DOHH2 (cell line): ENCODE data around the gene UNC5A.

Source experiments
- H3F3A ChIP-seq: fragments of 200-600 bp; sonication (generic), shearing (Covaris generic); 2 replicates; pipeline ENCODE4 v1.6.0; 2016; ENCODE audit warnings: antibody characterized with exemption, mild to moderate bottlenecking; ENCODE audit not compliant: control insufficient read depth, insufficient read depth
- H3K27ac ChIP-seq: fragments of 200-600 bp; sonication (generic); 2 replicates; pipeline ENCODE4 v1.5.1; 2014; ENCODE audit warnings: low read depth, mild to moderate bottlenecking, low read length, moderate library complexity
- H3K27me3 ChIP-seq: fragments of 200-600 bp; sonication (generic); 2 replicates; pipeline ENCODE4 v1.6.1; 2014; ENCODE audit warnings: mild to moderate bottlenecking, low read length, mixed read lengths; ENCODE audit not compliant: control insufficient read depth
- H3K36me3 ChIP-seq: fragments of 200-600 bp; sonication (generic); 2 replicates; pipeline ENCODE4 v1.6.1; 2014; ENCODE audit warnings: mild to moderate bottlenecking, low read length, moderate library complexity, mixed read lengths; ENCODE audit not compliant: control insufficient read depth
- H3K4me1 ChIP-seq: fragments of 200-600 bp; sonication (generic); 2 replicates; pipeline ENCODE4 v1.6.1; 2014; ENCODE audit warnings: mild to moderate bottlenecking, low read length, mixed read lengths; ENCODE audit not compliant: control insufficient read depth
- H3K4me2 ChIP-seq: fragments of 200-600 bp; sonication (generic); 2 replicates; pipeline ENCODE4 v1.6.0; 2014; ENCODE audit warnings: mild to moderate bottlenecking, low read length, moderate library complexity
- H3K4me3 ChIP-seq: fragments of 200-600 bp; sonication (generic); 2 replicates; pipeline ENCODE4 v1.5.1; 2014; ENCODE audit warnings: mild to moderate bottlenecking, low read length, mixed read lengths
- H3K79me2 ChIP-seq: fragments of 200-600 bp; sonication (generic); 2 replicates; pipeline ENCODE4 v1.6.1; 2014; ENCODE audit warnings: mild to moderate bottlenecking, low read length, mixed read lengths; ENCODE audit not compliant: control insufficient read depth
- H3K9me2 ChIP-seq: fragments of 200-600 bp; sonication (generic); replicated peaks from 2 replicates; pipeline ENCODE4 v1.6.1; 2014; ENCODE audit warnings: mild to moderate bottlenecking, low read length, mixed read lengths; ENCODE audit not compliant: control insufficient read depth
- H3K9me3 ChIP-seq: fragments of 200-600 bp; sonication (generic); 2 replicates; pipeline ENCODE4 v1.6.1; 2014; ENCODE audit warnings: antibody characterized with exemption, low read length, mixed read lengths; ENCODE audit not compliant: control insufficient read depth, insufficient read depth
- H4K20me1 ChIP-seq: fragments of 200-600 bp; sonication (generic); 2 replicates; pipeline ENCODE4 v1.6.0; 2014; ENCODE audit warnings: low read depth, mild to moderate bottlenecking, antibody characterized with exemption, low read length, moderate library complexity; ENCODE audit not compliant: control insufficient read depth, insufficient read depth
- CTCF ChIP-seq: fragments of 200-600 bp; sonication (generic); IDR thresholded peaks from one replicate; pipeline ENCODE4 v1.5.1; 2014; ENCODE audit warnings: antibody characterized with exemption, mild to moderate bottlenecking, low read depth, low read length; ENCODE audit not compliant: poor library complexity, severe bottlenecking
- EZH2phosphoT487 ChIP-seq: fragments of 200-600 bp; sonication (generic); IDR thresholded peaks from 2 replicates; pipeline ENCODE4 v1.6.1; 2017; ENCODE audit warnings: borderline replicate concordance, mild to moderate bottlenecking, antibody characterized with exemption, low read length, moderate library complexity, mixed read lengths

The UNC5A gene

GRCh38 chr5:176787676-176788075 is 22.7 kb upstream of the UNC5A start:
- Histone ChIP-seq H4K20me1 (no peaks in the 10 kb centered on the region), H3K4me2 (no peak overlapping the region), H3K79me2 (no peaks in the 10 kb centered on the region), H3F3A (no peaks in the 10 kb centered on the region), H3K9me3 (no peaks in the 10 kb centered on the region), H3K4me1 (no peaks in the 10 kb centered on the region), H3K27me3 (peaks cover 13% of the 10 kb centered on the region), H3K36me3 (no peaks in the 10 kb centered on the region), H3K9me2 (no peaks in the 10 kb centered on the region), H3K27ac (no peak overlapping the region), H3K4me3 (no peak overlapping the region)
- TF ChIP-seq EZH2phosphoT487 (no peak), CTCF (no peak)

- Histone ChIP-seq H3K79me2 (no peaks in the 10 kb centered on the region), H3K4me1 (no peaks in the 10 kb centered on the region), H4K20me1 (no peaks in the 10 kb centered on the region), H3F3A (no peaks in the 10 kb centered on the region), H3K36me3 (no peaks in the 10 kb centered on the region), H3K27ac (no peak overlapping the region), H3K9me3 (no peaks in the 10 kb centered on the region), H3K4me2 (no peak overlapping the region), H3K9me2 (no peaks in the 10 kb centered on the region), H3K4me3 (no peak overlapping the region), H3K27me3 (peaks cover 13% of the 10 kb centered on the region)
- TF ChIP-seq CTCF = no peak
- TF ChIP-seq EZH2phosphoT487 = no peak
Observed at GRCh38 chr5:176788091-176788490, 22.3 kb upstream of the UNC5A start.

DNA sequence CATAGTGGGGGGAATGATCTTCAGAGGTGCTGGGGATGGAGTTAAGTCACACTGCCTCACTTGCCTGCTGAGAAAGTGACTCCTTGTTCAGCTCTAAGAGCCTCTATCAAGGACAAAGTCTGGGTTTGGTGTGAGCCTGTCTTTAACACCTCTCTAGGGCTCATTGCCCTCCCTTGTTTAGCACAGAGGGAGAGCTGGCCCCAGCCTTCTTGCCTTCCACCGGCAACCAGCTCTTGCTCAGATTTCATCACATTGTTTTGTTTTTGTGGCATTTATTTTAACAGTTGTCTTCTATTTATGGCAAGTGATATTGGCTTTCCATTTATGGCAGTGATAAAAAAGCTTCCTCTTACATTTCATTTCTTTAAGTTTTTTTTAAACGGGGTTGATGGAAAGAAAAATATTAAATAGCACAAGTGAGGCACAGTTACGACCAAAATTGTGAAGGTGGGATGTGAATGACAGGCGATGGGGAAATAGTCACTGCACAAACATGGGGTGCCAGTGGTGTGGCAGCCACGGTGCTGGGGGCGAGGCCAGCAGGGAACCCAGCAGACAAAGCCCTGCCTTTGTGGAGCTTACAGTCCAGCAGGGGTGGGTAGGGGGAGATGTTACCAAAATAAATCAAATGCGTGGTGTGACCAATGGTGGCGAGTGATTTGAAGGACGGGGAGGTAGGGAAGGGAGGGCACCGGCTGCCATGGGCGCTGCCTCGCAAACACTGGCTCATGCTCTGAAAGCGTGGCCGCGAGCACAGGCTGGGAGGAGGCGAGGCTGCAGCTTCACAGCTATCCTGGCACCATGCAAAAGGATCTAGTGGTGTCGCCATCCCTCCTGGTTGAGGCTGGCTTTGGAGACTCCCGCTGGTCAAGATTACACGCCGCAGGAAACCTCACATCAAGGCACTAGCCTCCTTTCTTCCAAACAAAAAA is 21.2 kb upstream of the UNC5A start:
- H3K79me2 ChIP-seq = no peaks in the 10 kb centered on the region
- H3K4me3 ChIP-seq = no peak overlapping the region
- peaks cover 13% of the 10 kb centered on the region for H3K27me3 ChIP-seq
- H3K9me3 ChIP-seq = no peaks in the 10 kb centered on the region
- H3K4me1 ChIP-seq = no peaks in the 10 kb centered on the region
- H3K36me3 ChIP-seq = no peaks in the 10 kb centered on the region
- TF ChIP-seq CTCF = no peak
- TF ChIP-seq EZH2phosphoT487 = no peak
- H3K9me2 ChIP-seq = no peaks in the 10 kb centered on the region
- H4K20me1 ChIP-seq = no peaks in the 10 kb centered on the region
- H3K4me2 ChIP-seq = no peak overlapping the region
- H3K27ac ChIP-seq = no peak overlapping the region
- H3F3A ChIP-seq = no peaks in the 10 kb centered on the region
